Thyroid gland (tissue), 4 donors: ENCODE measurements around the gene ZNF784. TPM values are rescaled to one million over a fixed set of nuclear protein-coding genes. Genes with fewer than 3 reads are reported as not detected.

Experiments used
- DNase-seq, 2 donors: peaks; one replicate each; pipeline ENCODE4 v3.0.0-alpha.2; 2019
- H3K27ac ChIP-seq, 3 donors: fragments of 200-600 bp; sonication (generic); 1 replicate in 2 of 3; 2 replicates in 1 of 3; pipeline ENCODE4 v1.5.1; 2016 to 2019; ENCODE audit warnings: mild to moderate bottlenecking in 1 of 3, moderate library complexity in 1 of 3
- H3K27me3 ChIP-seq: fragments of 200-600 bp; sonication (generic); one replicate; pipeline ENCODE4 v1.5.1; 2019
- H3K36me3 ChIP-seq, 2 donors: fragments of 200-600 bp; sonication (generic); one replicate each; pipeline ENCODE4 v1.5.1; 2016 to 2019
- H3K4me1 ChIP-seq, 2 donors: fragments of 200-600 bp; sonication (generic); one replicate each; pipeline ENCODE4 v1.5.1; 2017 to 2019
- H3K4me3 ChIP-seq, 3 donors: fragments of 200-600 bp; sonication (generic); replicated peaks in 1 of 3; 1 replicate in 2 of 3; 2 replicates in 1 of 3; pipeline ENCODE4 v1.5.1; 2016; ENCODE audit warnings: mild to moderate bottlenecking in 1 of 3
- H3K9me3 ChIP-seq: fragments of 200-600 bp; sonication (generic); one replicate; pipeline ENCODE4 v1.5.1; 2017
- CTCF ChIP-seq, 6 experiments: fragments of 200-600 bp in 3 of 6; fragments of 450-650 bp in 3 of 6; sonication (generic) in 3 of 6; IDR thresholded peaks; one replicate each; pipeline ENCODE4 v1.5.1; 2016 to 2019; ENCODE audit warnings: antibody characterized with exemption in 6 of 6, mild to moderate bottlenecking in 2 of 6, inconsistent platforms in 1 of 6, moderate library complexity in 1 of 6
- POLR2A ChIP-seq, 2 donors: fragments of 450-650 bp; IDR thresholded peaks; one replicate each; pipeline ENCODE4 v1.6.1; 2017; ENCODE audit warnings: antibody characterized with exemption in 2 of 2, mild to moderate bottlenecking in 2 of 2, moderate library complexity in 1 of 2
- WGBS, 2 donors: methylation state at CpG; one replicate each; pipeline ENCODE4 v1.1.5; 2017; 5-methylcytosine and 5-hydroxymethylcytosine counted together
- intact Hi-C: fragments of 100-400 bp; cut with DNase I; formaldehyde crosslinking; loops from one replicate; pipeline ENCODE4 v1.15.1; 2023
- total RNA-seq, 4 donors: library from RNA; depleted of rRNA; stranded (reverse); fragments of >200 nt; gene quantifications; one replicate each; pipeline ENCODE4 v1.2.3, GENCODE V29; 2016

ZNF784 gene
- total RNA-seq, 4 donors from 2014 or later = 5.1 to 10.0 (median 8.7) TPM

- DNase-seq = no peak
- 90 to 97% methylated on average over 8 of the region's 8 CpGs for WGBS, 2 donors
- Histone ChIP-seq H3K27me3 (no peaks in the 10 kb centered on the region), H3K4me1 (no peaks in the 10 kb centered on the region), H3K4me3 (no peak overlapping the region), H3K27ac (no peak overlapping the region), H3K36me3 (peaks cover 15 to 28% of the 10 kb centered on the region in 2 donors), H3K9me3 (no peaks in the 10 kb centered on the region)
- TF ChIP-seq CTCF (IDR thresholded peaks at IDR 0.05) = no peak
- TF ChIP-seq POLR2A (IDR thresholded peaks at IDR 0.05) = no peak
- intact Hi-C loops = no loop called here
Observed at GRCh38 chr19:55617426-55617825, 6.9 kb downstream of the ZNF784 start.

GRCh38 chr19:55616395-55616875, 7.9 kb downstream of the ZNF784 start:
- DNase-seq = no peak
- peaks cover 15 to 28% of the 10 kb centered on the region in 2 donors for H3K36me3 ChIP-seq
- no peak overlapping the region for H3K27ac ChIP-seq
- H3K4me3 ChIP-seq = no peak overlapping the region
- no peaks in the 10 kb centered on the region for H3K4me1 ChIP-seq
- 97 to 98% methylated on average over 19 to 30 of the region's 38 CpGs for WGBS, 2 donors
- intact Hi-C loops = no loop called here
- no peaks in the 10 kb centered on the region for H3K9me3 ChIP-seq
- no peaks in the 10 kb centered on the region for H3K27me3 ChIP-seq
- no peak for TF ChIP-seq POLR2A (IDR thresholded peaks at IDR 0.05)
- no peak for TF ChIP-seq CTCF (IDR thresholded peaks at IDR 0.05)

- no peak for DNase-seq
- Histone ChIP-seq H3K27me3 (no peaks in the 10 kb centered on the region), H3K27ac (no peak overlapping the region), H3K9me3 (no peaks in the 10 kb centered on the region), H3K4me3 (no peak overlapping the region), H3K4me1 (no peaks in the 10 kb centered on the region), H3K36me3 (peaks cover 15 to 28% of the 10 kb centered on the region in 2 donors)
- intact Hi-C loops = no loop called here
- 96% methylated on average over 20 to 59 of the region's 88 CpGs for WGBS, 2 donors
- TF ChIP-seq CTCF (IDR thresholded peaks at IDR 0.05) (no peak), POLR2A (IDR thresholded peaks at IDR 0.05) (no peak)
Observed at GRCh38 chr19:55615543-55616394, 8.6 kb downstream of the ZNF784 start.

GRCh38 chr19:55614711-55615542, 9.4 kb downstream of the ZNF784 start:
- no peaks in the 10 kb centered on the region for H3K4me1 ChIP-seq
- peaks cover 15 to 28% of the 10 kb centered on the region in 2 donors for H3K36me3 ChIP-seq
- no peak for TF ChIP-seq CTCF (IDR thresholded peaks at IDR 0.05)
- no peak for TF ChIP-seq POLR2A (IDR thresholded peaks at IDR 0.05)
- no peak overlapping the region for H3K4me3 ChIP-seq
- intact Hi-C loops = no loop called here
- no peaks in the 10 kb centered on the region for H3K9me3 ChIP-seq
- no peak overlapping the region for H3K27ac ChIP-seq
- no peak for DNase-seq
- no peaks in the 10 kb centered on the region for H3K27me3 ChIP-seq
- WGBS, 2 donors = 96 to 98% methylated on average over 58 to 71 of the region's 98 CpGs
